SU-DHL-6 (cell line): ENCODE data around the gene MYH15.

ENCODE experiments used
- H2AFZ ChIP-seq: fragments of 200-600 bp; sonication (generic); 2 replicates; pipeline ENCODE4 v1.6.1; 2014; ENCODE audit warnings: low read depth, mild to moderate bottlenecking, moderate library complexity, mixed read lengths, antibody characterized with exemption, low read length; ENCODE audit not compliant: severe bottlenecking
- H3F3A ChIP-seq: fragments of 200-600 bp; shearing (Covaris generic); 2 replicates; pipeline ENCODE4 v1.6.0; 2016; ENCODE audit warnings: antibody characterized with exemption, mild to moderate bottlenecking; ENCODE audit not compliant: insufficient read depth
- H3K27ac ChIP-seq: fragments of 200-600 bp; sonication (generic); 2 replicates; pipeline ENCODE4 v1.5.1; 2016; ENCODE audit warnings: low read depth, mild to moderate bottlenecking, low read length, moderate library complexity, mixed read lengths
- H3K27me3 ChIP-seq: fragments of 200-600 bp; sonication (generic), shearing (Covaris generic); 2 replicates; pipeline ENCODE4 v1.6.0; 2014; ENCODE audit warnings: mild to moderate bottlenecking, low read length
- H3K36me3 ChIP-seq: fragments of 200-600 bp; sonication (generic); 2 replicates; pipeline ENCODE4 v1.6.1; 2014; ENCODE audit warnings: mild to moderate bottlenecking, low read length, mixed read lengths
- H3K4me2 ChIP-seq: fragments of 300-600, 200-600 bp; shearing (Covaris generic), sonication (generic); 2 replicates; pipeline ENCODE4 v1.6.0; 2014; ENCODE audit warnings: low read length, low read depth, mild to moderate bottlenecking; ENCODE audit not compliant: poor library complexity, severe bottlenecking
- H3K4me3 ChIP-seq: fragments of 200-600 bp; sonication (generic); 2 replicates; pipeline ENCODE4 v1.5.1; 2014; ENCODE audit warnings: antibody characterized with exemption, low read length, mild to moderate bottlenecking, mixed read lengths; ENCODE audit not compliant: insufficient read depth, poor library complexity, severe bottlenecking
- H3K79me2 ChIP-seq: fragments of 200-600 bp; sonication (generic); 2 replicates; pipeline ENCODE4 v1.6.1; 2014; ENCODE audit warnings: mild to moderate bottlenecking, low read length, moderate library complexity; ENCODE audit not compliant: insufficient read depth
- H3K9ac ChIP-seq: fragments of 200-600 bp; sonication (generic); 2 replicates; pipeline ENCODE4 v1.7.0; 2014; ENCODE audit warnings: mild to moderate bottlenecking, low read length
- H3K9me2 ChIP-seq: fragments of 200-600 bp; sonication (generic); replicated peaks from 2 replicates; pipeline ENCODE4 v1.6.1; 2014; ENCODE audit warnings: low read length; ENCODE audit not compliant: insufficient read depth
- H3K9me3 ChIP-seq: fragments of 200-600 bp; sonication (generic); 2 replicates; pipeline ENCODE4 v1.6.1; 2014; ENCODE audit warnings: low read length, mixed read lengths; ENCODE audit not compliant: insufficient read depth
- H4K20me1 ChIP-seq: fragments of 200-600 bp; sonication (generic); 2 replicates; pipeline ENCODE4 v1.6.1; 2014; ENCODE audit warnings: low read depth, mild to moderate bottlenecking, antibody characterized with exemption, low read length, moderate library complexity, mixed read lengths
- EZH2phosphoT487 ChIP-seq: fragments of 200-600 bp; sonication (generic), shearing (Covaris generic); conservative IDR thresholded peaks from 2 replicates; pipeline ENCODE4 v1.6.1; 2018; ENCODE audit warnings: mild to moderate bottlenecking, antibody characterized with exemption, low read length, moderate library complexity, mixed read lengths
- TF ChIP-seq, protein P1 (sequence below): fragments of 200-600 bp; sonication (generic); IDR thresholded peaks from one replicate; pipeline ENCODE4 v1.5.1; 2017; ENCODE audit warnings: antibody characterized with exemption, mild to moderate bottlenecking, low read length, moderate library complexity; ENCODE audit not compliant: insufficient read depth, poor library complexity, severe bottlenecking

The MYH15 gene

DNA sequence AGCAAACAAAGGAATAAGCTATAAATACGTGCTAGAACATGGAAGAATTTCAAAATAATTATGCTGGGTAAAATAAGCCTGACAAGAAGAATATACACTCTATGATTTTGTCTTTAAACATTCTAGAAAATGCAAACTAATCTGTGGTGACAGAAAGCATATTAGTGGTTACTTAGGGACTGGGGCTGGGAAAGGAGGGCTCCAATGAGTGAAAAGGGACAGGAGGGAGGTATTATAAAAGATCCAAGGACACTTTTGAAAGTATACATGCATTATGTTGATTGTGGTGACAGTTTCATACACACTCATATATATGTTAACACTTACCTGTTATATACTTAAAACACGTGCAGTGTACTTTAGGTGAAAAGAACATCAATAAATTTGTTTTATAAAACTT lies 23.0 kb downstream of the MYH15 start:
- no peaks in the 10 kb centered on the region for H3K79me2 ChIP-seq
- no peak overlapping the region for H3K9ac ChIP-seq
- H2AFZ ChIP-seq: no peak overlapping the region
- no peaks in the 10 kb centered on the region for H3K9me2 ChIP-seq
- H3K27me3 ChIP-seq: no peaks in the 10 kb centered on the region
- no peaks in the 10 kb centered on the region for H3F3A ChIP-seq
- H3K36me3 ChIP-seq: no peaks in the 10 kb centered on the region
- H3K4me2 ChIP-seq: no peak overlapping the region
- H3K4me3 ChIP-seq: no peak overlapping the region
- TF ChIP-seq, protein P1, sequence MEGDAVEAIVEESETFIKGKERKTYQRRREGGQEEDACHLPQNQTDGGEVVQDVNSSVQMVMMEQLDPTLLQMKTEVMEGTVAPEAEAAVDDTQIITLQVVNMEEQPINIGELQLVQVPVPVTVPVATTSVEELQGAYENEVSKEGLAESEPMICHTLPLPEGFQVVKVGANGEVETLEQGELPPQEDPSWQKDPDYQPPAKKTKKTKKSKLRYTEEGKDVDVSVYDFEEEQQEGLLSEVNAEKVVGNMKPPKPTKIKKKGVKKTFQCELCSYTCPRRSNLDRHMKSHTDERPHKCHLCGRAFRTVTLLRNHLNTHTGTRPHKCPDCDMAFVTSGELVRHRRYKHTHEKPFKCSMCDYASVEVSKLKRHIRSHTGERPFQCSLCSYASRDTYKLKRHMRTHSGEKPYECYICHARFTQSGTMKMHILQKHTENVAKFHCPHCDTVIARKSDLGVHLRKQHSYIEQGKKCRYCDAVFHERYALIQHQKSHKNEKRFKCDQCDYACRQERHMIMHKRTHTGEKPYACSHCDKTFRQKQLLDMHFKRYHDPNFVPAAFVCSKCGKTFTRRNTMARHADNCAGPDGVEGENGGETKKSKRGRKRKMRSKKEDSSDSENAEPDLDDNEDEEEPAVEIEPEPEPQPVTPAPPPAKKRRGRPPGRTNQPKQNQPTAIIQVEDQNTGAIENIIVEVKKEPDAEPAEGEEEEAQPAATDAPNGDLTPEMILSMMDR: no peak
- no peak for TF ChIP-seq EZH2phosphoT487
- H3K27ac ChIP-seq: no peak overlapping the region
- H4K20me1 ChIP-seq: no peaks in the 10 kb centered on the region
- H3K9me3 ChIP-seq: no peaks in the 10 kb centered on the region

DNA sequence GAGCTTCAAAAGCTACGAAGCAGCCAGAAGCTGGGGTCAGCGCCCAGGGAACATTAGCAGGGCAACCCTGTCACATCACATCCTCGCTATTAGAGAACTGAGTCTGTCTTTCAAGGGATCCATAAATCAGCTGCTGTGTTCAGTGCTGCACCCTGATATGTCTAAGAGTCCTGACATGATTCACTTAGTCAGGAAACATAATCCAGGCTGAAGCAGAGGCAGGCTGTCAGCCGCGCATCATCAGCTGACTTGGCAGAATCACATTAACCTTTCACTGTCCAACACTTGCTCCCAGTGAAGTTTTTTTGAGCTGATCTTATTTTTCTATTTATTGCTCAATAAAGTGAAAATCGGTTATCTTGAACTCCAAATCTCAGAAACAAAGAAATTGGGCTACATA lies 23.5 kb downstream of the MYH15 start:
- no peak overlapping the region for H3K4me3 ChIP-seq
- no peak overlapping the region for H3K4me2 ChIP-seq
- no peak overlapping the region for H2AFZ ChIP-seq
- TF ChIP-seq EZH2phosphoT487: no peak
- TF ChIP-seq, protein P1: no peak
- no peaks in the 10 kb centered on the region for H3F3A ChIP-seq
- H3K79me2 ChIP-seq: no peaks in the 10 kb centered on the region
- no peak overlapping the region for H3K27ac ChIP-seq
- no peak overlapping the region for H3K9ac ChIP-seq
- H3K9me2 ChIP-seq: no peaks in the 10 kb centered on the region
- H3K36me3 ChIP-seq: no peaks in the 10 kb centered on the region
- H3K9me3 ChIP-seq: no peaks in the 10 kb centered on the region
- H4K20me1 ChIP-seq: no peaks in the 10 kb centered on the region
- no peaks in the 10 kb centered on the region for H3K27me3 ChIP-seq

DNA sequence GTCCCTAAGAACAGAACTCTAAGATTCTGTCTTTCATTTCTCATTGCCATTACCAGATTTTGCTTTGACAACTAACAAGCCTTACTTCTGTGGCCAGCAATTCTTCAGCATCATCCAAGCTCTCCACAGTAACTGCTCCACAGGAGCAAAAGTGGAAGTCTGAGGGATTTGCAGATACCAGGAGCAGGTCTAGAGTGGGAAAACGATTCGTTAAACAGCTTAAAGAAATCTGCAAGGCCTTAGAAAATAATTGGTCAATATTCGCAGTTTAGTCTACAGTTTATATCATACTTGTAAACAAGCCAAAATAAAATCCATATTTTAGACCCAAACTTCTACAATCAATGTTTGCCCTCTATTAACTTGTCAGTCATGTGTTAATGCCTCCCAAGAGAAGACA lies 24.1 kb downstream of the MYH15 start:
- H3K27me3 ChIP-seq: no peaks in the 10 kb centered on the region

More for the DNA sequence above, 24.1 kb downstream of the MYH15 start:
- H3K4me3 ChIP-seq: no peak overlapping the region
- no peaks in the 10 kb centered on the region for H3K36me3 ChIP-seq
- no peak overlapping the region for H3K27ac ChIP-seq
- no peak for TF ChIP-seq EZH2phosphoT487
- TF ChIP-seq, protein P1: no peak
- H3K9me3 ChIP-seq: no peaks in the 10 kb centered on the region
- no peaks in the 10 kb centered on the region for H3F3A ChIP-seq
- no peaks in the 10 kb centered on the region for H4K20me1 ChIP-seq
- no peaks in the 10 kb centered on the region for H3K9me2 ChIP-seq
- no peak overlapping the region for H3K4me2 ChIP-seq
- no peaks in the 10 kb centered on the region for H3K79me2 ChIP-seq
- no peak overlapping the region for H3K9ac ChIP-seq
- H2AFZ ChIP-seq: no peak overlapping the region
